Ammon's horn (tissue), 1 donor: ENCODE data around the gene HMG20A.

Experiments
- DNase-seq: peaks from one replicate; pipeline ENCODE4 v3.0.0-alpha.2; 2016; ENCODE audit warnings: low spot score

Gene HMG20A

GRCh38 chr15:77430213-77430612, 9.5 kb downstream of the HMG20A start:
- DNase-seq = no peak

GRCh38 chr15:77430652-77431051, 10.0 kb downstream of the HMG20A start:
- no peak for DNase-seq

- DNase-seq = no peak
Measured at GRCh38 chr15:77436822-77437221, 16.1 kb downstream of the HMG20A start.

- no peak for DNase-seq
Measured at GRCh38 chr15:77437264-77437663, 16.6 kb downstream of the HMG20A start.

GRCh38 chr15:77440378-77440999, 19.8 kb downstream of the HMG20A start:
- no peak for DNase-seq

GRCh38 chr15:77446840-77447390, 26.2 kb downstream of the HMG20A start:
- no peak for DNase-seq

- no peak for DNase-seq
Measured at GRCh38 chr15:77454265-77454664, 33.6 kb downstream of the HMG20A start.

GRCh38 chr15:77454951-77455350, 34.3 kb downstream of the HMG20A start:
- no peak for DNase-seq

- DNase-seq = no peak
Measured at GRCh38 chr15:77455696-77456321, 35.1 kb downstream of the HMG20A start.

GRCh38 chr15:77456746-77457145, 36.1 kb downstream of the HMG20A start:
- no peak for DNase-seq

- DNase-seq = no peak
Measured at GRCh38 chr15:77457191-77457904, 36.7 kb downstream of the HMG20A start.

GRCh38 chr15:77457905-77458265, 37.2 kb downstream of the HMG20A start:
- DNase-seq = no peak

- no peak for DNase-seq
Measured at GRCh38 chr15:77459031-77459430, 38.3 kb downstream of the HMG20A start.

- no peak for DNase-seq
Measured at GRCh38 chr15:77461486-77461885, 40.8 kb downstream of the HMG20A start.

GRCh38 chr15:77464129-77464865, 43.6 kb downstream of the HMG20A start:
- DNase-seq = no peak

GRCh38 chr15:77466521-77466920, 45.8 kb downstream of the HMG20A start:
- no peak for DNase-seq

GRCh38 chr15:77468896-77469295, 48.2 kb downstream of the HMG20A start:
- DNase-seq = no peak

GRCh38 chr15:77470235-77470634, 49.5 kb downstream of the HMG20A start:
- no peak for DNase-seq

- DNase-seq = no peak
Measured at GRCh38 chr15:77473328-77473727, 52.6 kb downstream of the HMG20A start.

GRCh38 chr15:77474310-77474988, 53.8 kb downstream of the HMG20A start:
- no peak for DNase-seq

GRCh38 chr15:77475001-77475400, 54.3 kb downstream of the HMG20A start:
- no peak for DNase-seq

GRCh38 chr15:77475898-77476297, 55.2 kb downstream of the HMG20A start:
- no peak for DNase-seq
